Liver (tissue), 3 donors: Measurements from ENCODE around the gene DCAF8.

Source experiments
- CTCF ChIP-seq: fragments of 150-350 bp; IDR thresholded peaks from 2 replicates; pipeline ENCODE4 v1.5.1; 2017; ENCODE audit warnings: improper control_type of control experiment, low read depth, low read length; ENCODE audit not compliant: missing input control
- RAD21 ChIP-seq, 2 donors: IDR thresholded peaks; 2 replicates each; pipeline ENCODE4 v1.6.1; 2016; ENCODE audit warnings: antibody characterized with exemption in 2 of 2, mild to moderate bottlenecking in 2 of 2
- REST ChIP-seq: IDR thresholded peaks from 2 replicates; pipeline ENCODE4 v1.6.1; 2016; ENCODE audit warnings: antibody characterized with exemption, mild to moderate bottlenecking
- TAF1 ChIP-seq: conservative IDR thresholded peaks from 2 replicates; pipeline ENCODE4 v1.6.1; 2016; ENCODE audit warnings: antibody characterized with exemption, mild to moderate bottlenecking
- donor health status: healthy.
- donor health status: healthy.

- no peak for TF ChIP-seq REST
- no peak for TF ChIP-seq CTCF
- TF ChIP-seq RAD21 (IDR thresholded peaks at IDR 0.05) = no peak
- TF ChIP-seq TAF1 = no peak
Measured at GRCh38 chr1:160243767-160244166, 18.6 kb downstream of the DCAF8 start.
